ENCODE measurements around the gene AARS2. TPM values are rescaled to one million over a fixed set of nuclear protein-coding genes. Genes with fewer than 3 reads are reported as not detected.
A peak's percentile ranks its signal among the peaks of the same experiment; 100 is the strongest.

AARS2 gene
- total and polyA plus RNA-seq, 9 of the 15 experiments (the other 6 are each of a cell fraction or from before 2014, with no cell fraction given) = 0.97 to 34.0 (median 18.3) TPM

- TF ChIP-seq CHD1 (IDR thresholded peaks at IDR 0.05; ENCODE audit: low read length) = no peak
- no peak for TF ChIP-seq ATF4 (CRISPR knock-in tag; IDR thresholded peaks at IDR 0.05)
- TF ChIP-seq RNF219 (CRISPR knock-in tag; IDR thresholded peaks at IDR 0.05) = no peak
- TF ChIP-seq GATA2 (CRISPR knock-in tag; IDR thresholded peaks at IDR 0.05) = no peak
- peak; percentile 92 for TF ChIP-seq CXXC5 (CRISPR knock-in tag; IDR thresholded peaks at IDR 0.05)
- no peak; a peak in 1 of 4 replicates for TF ChIP-seq FOXK2 (conservative IDR thresholded peaks at IDR 0.05 in 1 of 2, IDR thresholded peaks at IDR 0.05 in 1 of 2; ENCODE audit: low read depth in 2 of 2)
- TF ChIP-seq MNT (conservative IDR thresholded peaks at IDR 0.05) = peak; percentile 96 to 98
- TF ChIP-seq ARID1B (IDR thresholded peaks at IDR 0.05) = peak; percentile 44
- TF ChIP-seq HDAC1 (IDR thresholded peaks at IDR 0.05) = peak in 1 of 2 experiments; percentile 98; a peak in 2 of 4 replicates
- TF ChIP-seq ZNF140 (CRISPR knock-in tag; IDR thresholded peaks at IDR 0.05) = no peak
- peak; percentile 84 for TF ChIP-seq ZBTB43 (CRISPR knock-in tag; IDR thresholded peaks at IDR 0.05)
- TF ChIP-seq ZC3H8 (IDR thresholded peaks at IDR 0.05) = no peak
- no peak for TF ChIP-seq ETS2 (tag; IDR thresholded peaks at IDR 0.05; ENCODE audit: borderline replicate concordance, poor library complexity, severe bottlenecking)
- TF ChIP-seq ZNF23 (CRISPR knock-in tag; IDR thresholded peaks at IDR 0.05) = no peak
- no peak for TF ChIP-seq ZNF668 (CRISPR knock-in tag; IDR thresholded peaks at IDR 0.05)
- no peak for TF ChIP-seq TEAD2 (tag; IDR thresholded peaks at IDR 0.05)
- TF ChIP-seq JUN (IDR thresholded peaks at IDR 0.05; ENCODE audit: borderline replicate concordance, low read depth, low read length) = no peak; the same call in 1 of the 2 replicates
- TF ChIP-seq JUN (CRISPR knock-in tag; IDR thresholded peaks at IDR 0.05; ENCODE audit: borderline replicate concordance) = no peak; the same call in 1 of the 2 replicates
- TF ChIP-seq CGGBP1 (CRISPR knock-in tag; IDR thresholded peaks at IDR 0.05) = no peak
- TF ChIP-seq CBFA2T2 (conservative IDR thresholded peaks at IDR 0.05) = peak; percentile 96
- no peak for TF ChIP-seq ZNF436 (CRISPR knock-in tag; IDR thresholded peaks at IDR 0.05)
- TF ChIP-seq GABPA (tag; conservative IDR thresholded peaks at IDR 0.05; ENCODE audit: low read depth) = peak; percentile 93
- TF ChIP-seq ZFP36 (IDR thresholded peaks at IDR 0.05; ENCODE audit: low read depth, low read length, partially characterized antibody) = no peak
Observed at GRCh38 chr6:44257025-44257752, 56.0 kb downstream of the AARS2 start, which contains the start of gene SLC35B2 (continued).
